Right lobe of liver (tissue), 4 donors: ENCODE results near the gene PRR7.

Source experiments
- POLR2A ChIP-seq: fragments of 450-650 bp; IDR thresholded peaks from one replicate; pipeline ENCODE4 v1.6.1; 2017; ENCODE audit warnings: antibody characterized with exemption, mild to moderate bottlenecking
- TF ChIP-seq, protein P1 (sequence below), 4 donors: fragments of 200-600 bp in 3 of 4; fragments of 450-650 bp in 1 of 4; IDR thresholded peaks; one replicate each; pipeline versions ENCODE4 v1.5.1 to v1.8.0; 2016 to 2022; ENCODE audit warnings: antibody characterized with exemption in 4 of 4, mild to moderate bottlenecking in 2 of 4
- donor health status: DM: no; HTN: no; CAD: no.
- donor health status: DM: no; HTN: no; CAD: no.
- donor health status: DM: no; HTN: yes; CAD: no.

DNA sequence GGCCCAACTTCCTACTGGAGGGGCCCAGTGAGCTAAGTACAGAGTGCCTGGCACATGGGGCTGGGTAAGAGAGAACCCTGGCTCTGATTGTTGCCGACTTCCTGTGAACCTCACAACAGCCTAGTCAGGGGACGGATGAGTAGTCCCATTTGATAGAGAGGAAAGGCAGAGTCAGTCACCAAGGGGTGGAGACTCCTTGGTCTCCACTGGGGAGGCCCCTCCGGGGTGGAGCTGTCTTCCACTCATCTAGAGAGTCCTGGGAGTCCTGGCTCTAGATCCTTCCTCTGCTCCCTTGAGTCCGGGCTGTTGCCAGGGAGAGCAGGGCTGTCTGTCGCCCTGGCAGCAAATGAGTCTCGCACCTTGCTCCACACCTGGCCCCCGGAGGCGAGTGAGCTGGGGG, 12.2 kb upstream of the PRR7 start:
- TF ChIP-seq, protein P1, sequence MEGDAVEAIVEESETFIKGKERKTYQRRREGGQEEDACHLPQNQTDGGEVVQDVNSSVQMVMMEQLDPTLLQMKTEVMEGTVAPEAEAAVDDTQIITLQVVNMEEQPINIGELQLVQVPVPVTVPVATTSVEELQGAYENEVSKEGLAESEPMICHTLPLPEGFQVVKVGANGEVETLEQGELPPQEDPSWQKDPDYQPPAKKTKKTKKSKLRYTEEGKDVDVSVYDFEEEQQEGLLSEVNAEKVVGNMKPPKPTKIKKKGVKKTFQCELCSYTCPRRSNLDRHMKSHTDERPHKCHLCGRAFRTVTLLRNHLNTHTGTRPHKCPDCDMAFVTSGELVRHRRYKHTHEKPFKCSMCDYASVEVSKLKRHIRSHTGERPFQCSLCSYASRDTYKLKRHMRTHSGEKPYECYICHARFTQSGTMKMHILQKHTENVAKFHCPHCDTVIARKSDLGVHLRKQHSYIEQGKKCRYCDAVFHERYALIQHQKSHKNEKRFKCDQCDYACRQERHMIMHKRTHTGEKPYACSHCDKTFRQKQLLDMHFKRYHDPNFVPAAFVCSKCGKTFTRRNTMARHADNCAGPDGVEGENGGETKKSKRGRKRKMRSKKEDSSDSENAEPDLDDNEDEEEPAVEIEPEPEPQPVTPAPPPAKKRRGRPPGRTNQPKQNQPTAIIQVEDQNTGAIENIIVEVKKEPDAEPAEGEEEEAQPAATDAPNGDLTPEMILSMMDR (IDR thresholded peaks at IDR 0.05): no peak
- no peak for TF ChIP-seq POLR2A
